ENCODE measurements around the gene TP53I13.

TP53I13 gene

DNA sequence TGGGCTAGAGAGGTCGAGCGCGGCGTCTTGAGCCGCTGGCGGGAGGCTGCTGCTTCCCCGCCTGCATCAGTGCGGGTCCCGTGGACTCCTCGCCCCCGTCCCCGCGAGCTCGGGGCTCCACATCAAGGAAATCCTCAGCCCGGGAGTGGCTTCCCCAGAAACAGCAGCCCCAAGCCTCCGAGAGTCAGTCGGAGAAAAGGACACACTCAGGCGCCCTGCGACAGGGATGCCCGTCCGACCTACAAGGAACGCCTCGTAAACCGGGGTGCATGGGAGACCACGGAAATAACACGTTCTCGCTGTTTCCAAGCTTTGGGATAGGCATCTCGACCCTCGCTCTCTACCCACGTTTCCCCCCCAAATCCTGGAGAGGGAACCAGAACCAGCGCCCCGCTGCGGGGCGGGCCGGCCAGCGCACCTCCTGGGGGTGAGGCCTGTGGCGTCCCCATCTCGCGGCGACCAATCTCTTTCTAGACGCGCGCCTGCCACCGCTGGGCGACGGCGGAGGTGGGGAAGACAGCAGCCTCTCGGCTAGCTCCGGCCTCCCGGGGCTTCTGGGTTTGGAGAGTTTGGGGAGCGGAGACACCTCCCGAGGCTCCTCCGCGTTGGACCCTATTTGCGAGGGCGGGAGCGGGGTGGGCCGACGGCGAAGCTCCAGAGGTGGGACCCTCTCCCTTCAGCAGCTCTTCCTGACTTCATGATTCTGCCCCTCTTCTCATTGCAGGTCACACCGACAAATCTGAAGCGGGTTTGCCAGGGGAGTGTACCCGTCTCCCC, 759 bp upstream of the TP53I13 start:
- DNase-seq (ENCODE audit: low spot score): no peak

DNA sequence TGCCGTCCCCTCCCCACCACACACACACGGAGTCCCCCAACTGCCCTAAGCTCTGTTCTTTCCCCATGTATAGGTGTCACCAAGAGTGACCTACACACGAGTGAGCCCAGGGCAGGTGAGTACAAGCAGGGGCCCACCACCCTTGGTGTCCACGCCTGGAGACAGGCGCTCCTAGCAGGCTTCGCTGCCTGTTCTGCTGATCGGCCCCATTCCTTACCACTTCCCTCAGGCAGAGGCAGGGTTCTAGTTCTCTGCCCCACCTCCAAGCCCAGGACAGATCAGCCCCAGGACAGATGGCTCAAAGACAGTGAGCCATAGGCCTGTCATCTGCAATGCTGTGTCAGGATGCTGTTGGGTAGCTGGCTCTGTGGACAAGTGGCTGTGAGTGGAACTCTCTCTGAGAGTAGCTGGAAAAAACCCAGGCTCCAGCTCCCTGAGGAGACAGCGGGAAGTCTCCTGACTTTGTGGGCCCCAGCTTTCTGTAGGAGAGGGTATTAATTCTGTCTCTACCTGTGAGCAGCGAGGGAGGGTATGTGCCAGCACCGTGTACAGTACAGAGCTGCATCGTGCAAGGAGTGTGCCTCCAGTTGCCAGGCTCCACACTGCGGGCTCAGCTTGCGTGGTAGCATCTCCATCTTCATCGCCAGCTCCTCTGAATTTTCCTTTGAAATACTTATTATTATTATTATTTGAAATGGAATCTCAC, 897 bp downstream of the TP53I13 start:
- DNase-seq (ENCODE audit: low spot score): no peak

DNA sequence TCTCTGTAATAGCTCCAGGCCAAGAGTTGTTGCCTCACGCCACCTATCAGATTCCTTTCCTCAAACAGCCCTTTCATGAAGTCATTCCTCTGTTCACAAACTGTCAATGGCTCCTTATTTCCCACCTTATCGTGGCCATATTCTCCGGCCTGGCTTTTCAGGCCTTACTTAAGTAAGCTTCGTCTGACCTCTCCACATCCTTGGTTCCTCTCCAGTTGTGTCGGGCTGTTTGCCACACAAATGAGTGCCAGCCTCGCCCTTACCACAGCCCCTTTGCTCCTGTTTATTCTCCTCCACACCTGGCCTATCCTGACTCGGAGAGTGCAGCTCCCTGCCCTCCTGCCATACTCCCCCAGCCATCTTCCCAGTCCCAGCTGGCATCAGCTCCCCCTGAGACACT, 2.0 kb downstream of the TP53I13 start:
- DNase-seq (ENCODE audit: low spot score): no peak

DNA sequence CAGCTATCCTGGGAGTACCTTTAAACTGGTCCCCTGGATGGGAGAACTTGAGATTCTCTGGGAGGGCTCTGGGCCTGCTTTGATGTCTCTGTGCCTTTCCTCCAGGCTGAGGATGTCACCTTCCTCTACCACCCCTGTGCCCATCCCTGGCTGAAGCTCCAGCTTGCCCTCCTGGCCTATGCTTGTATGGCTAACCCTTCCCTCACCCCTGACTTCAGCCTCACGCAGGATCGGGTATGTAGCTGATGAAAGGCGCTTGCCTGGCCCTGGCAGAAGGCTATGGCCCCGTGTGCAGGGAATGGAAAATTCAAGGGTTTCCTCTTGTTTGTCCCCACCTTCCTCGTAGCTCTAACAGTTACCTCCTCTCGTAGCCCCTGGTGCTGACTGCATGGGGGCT, 3.0 kb downstream of the TP53I13 start:
- no peak for DNase-seq (ENCODE audit: low spot score)

DNA sequence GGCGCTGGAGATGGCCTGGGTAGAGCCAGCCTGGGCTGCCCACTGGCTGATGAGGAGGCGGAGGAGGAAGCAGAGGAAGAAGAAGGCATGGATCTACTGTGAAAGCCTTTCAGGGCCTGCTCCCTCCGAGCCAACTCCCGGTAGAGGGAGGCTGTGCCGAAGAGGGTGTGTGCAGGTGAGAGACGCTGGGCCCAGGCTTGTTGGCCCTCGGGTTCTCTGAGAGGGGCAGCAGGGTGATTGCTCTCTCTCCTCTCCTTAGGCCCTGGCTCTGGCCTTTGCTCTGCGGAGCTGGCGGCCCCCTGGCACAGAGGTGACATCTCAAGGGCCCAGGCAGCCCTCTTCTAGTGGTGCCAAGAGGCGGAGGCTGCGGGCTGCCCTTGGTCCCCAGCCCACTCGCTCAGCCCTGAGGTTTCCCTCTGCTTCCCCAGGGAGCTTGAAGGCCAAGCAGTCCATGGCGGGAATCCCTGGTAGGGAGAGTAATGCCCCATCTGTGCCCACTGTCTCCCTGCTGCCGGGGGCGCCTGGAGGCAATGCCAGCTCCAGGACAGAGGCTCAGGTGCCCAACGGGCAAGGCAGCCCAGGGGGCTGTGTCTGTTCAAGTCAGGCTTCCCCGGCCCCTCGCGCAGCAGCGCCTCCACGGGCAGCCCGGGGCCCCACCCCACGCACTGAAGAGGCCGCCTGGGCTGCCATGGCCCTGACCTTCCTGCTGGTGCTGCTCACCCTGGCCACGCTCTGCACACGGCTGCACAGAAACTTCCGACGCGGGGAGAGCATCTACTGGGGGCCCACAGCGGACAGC, 3.6 kb downstream of the TP53I13 start:
- no peak for DNase-seq (ENCODE audit: low spot score)

DNA sequence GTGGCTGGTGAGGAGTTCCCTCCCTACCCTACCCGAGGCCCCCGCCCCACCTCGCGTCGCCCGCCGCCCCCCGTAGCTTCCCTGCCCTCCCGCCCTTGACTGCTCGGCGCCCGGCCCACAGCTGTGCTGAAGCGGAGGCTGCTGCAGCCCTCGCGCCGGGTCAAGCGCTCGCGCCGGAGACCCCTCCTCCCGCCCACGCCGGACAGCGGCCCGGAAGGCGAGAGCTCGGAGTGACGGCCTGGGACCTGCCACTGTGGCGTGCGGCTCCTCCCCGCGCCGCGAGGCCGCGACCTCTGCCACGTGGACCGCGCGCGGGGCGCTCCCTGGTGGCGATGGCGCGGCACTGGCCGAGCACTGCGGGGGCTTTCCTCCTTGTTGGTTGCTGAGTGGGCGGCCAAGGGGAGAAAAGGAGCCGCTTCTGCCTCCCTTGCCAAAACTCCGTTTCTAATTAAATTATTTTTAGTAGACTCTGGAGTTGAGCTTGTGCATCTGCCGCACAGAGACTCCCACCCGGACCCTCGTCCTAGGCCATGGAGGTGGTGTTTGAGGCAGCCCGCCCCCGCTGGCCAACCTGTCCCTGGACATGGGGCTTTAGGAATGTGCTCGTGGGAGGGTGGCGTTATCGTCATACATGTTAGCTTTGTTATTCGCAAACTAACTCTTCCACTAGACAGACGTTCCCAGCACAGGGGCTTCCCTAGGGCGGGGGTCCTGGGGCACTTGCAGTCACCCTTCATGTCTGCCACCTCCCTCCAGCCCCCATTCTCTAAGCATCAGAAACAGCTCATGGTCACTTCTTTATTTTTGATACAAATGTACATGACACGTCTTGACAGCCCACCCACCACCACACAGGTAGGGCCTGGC, 4.4 kb downstream of the TP53I13 start:
- no peak for DNase-seq (ENCODE audit: low spot score)

DNA sequence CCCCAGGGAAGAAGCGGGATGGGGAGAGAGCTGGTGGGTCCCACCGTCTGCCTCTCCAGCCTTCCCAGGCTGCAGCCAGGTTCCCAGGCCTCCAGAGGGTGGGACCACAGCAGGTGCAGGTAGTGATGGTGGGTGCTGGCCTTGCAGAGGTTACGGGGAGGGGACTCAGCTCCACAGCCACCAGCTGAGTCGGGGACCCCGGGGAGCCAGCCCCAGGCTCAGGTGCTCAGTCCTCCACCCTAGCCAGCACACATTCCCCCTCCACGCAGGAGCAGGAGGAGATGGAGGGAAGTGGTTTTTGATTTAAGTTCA, 5.0 kb downstream of the TP53I13 start:
- DNase-seq (ENCODE audit: low spot score): no peak

DNA sequence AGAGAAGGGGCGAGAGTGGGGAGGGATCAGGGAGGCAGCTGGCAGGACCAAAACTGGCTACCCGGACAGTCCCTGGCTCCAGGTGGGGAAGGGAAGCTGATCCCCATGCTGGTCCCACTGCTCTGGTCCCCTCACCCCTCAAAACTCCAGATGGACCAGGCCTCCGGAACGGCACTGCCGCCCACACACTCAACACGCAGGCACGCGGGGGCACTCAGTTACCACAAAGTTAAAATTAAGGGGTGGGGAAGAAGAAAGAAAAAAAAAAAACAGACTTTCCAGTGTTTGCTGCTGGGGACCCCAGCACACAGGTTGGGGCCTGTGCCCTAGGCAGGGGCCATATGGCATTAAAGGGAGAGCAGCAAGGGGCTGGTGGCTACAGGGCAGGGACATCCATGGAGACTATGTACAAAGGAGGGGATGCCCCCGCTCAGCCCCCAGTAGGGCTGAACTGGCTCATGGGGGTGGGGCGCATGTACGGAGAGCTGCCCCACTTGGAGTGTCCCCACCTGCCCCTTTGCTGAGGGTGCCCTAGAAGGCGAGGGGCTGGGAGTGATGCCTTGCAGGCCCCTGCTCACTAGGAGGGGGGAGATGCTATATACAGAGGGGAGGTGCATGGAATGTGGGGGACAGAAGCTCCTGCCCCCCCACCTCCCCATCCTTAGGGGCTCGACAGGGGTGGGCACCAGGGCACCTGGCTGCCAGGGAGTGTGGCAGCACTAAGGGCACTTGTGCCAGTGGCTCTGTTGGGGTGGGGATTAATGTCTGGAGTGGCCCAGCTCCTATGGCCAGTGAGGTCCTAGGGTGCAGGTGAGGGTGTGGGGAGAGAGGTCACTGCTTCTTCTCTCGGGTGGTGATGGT, 5.6 kb downstream of the TP53I13 start:
- DNase-seq (ENCODE audit: low spot score): no peak

DNA sequence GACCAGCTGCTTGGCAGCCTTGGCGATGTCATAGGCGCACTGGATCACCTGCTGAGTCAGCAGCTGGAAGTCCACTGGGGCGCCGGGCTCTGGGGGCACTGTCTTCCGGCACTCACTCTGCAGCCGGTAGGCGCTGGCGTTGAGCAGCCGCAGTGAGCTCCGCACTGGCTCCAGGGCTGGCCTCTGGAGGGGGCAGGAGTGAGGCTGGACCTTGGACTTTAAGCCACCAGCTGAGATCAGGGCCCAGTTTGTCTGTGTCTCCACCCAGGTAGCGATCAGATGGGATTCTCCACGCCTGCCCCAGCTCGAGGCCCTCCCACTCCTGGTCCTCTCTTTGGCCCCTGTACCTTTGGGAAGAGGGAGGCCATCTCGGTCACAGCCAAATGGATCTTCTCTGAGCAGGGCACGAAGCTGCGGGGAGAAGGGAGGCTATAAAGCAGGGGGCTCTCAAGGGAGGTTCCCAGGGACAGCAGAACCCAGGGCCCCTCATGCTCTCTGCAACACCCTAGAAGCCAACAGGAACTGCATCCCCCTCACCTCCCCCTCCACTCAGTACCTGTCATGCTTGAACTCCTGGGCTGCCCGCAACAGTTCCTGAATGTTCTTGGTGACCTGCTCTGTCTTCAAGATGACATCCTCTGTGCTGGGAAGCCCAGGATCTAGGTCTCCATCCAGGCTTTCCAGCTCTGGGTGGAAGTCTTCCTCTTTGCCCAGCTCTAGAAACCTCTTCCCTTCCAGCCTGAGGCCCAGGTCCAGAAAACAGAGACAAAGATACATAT, 6.4 kb downstream of the TP53I13 start:
- DNase-seq (ENCODE audit: low spot score): no peak

DNA sequence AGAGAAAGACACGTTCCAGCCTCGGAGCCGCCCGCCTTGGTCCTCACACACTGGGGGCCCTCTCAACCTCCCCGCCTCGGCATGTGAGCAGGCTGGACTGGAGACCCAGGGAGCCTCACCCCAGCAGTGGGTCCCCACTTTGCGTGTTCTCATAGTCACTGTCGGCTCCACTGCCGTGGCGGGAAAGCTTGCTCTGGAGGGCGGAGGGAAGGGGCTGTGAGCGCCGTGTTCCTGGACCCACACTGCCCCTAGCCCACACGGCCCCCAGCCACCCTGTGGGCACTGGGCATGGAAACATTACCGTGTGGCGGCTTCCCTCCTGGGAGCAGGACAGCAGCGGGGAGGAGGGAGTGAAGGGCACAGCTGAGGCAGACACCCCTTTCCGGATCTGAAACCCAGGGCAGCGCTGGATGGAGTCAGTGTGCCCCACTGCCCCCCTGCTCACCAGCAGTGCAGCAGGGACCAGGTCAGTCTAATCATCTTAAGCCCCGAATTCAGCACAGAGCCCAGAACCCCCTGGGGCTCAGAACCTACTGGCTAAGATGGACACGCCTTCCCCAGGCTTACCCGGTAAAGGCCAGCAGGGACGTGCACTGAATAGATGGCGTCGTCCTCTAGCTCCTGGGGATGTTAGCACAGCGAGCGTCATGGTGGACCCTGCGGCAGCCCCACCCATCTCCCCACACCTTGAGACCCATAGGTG, 7.2 kb downstream of the TP53I13 start:
- DNase-seq (ENCODE audit: low spot score): no peak

DNA sequence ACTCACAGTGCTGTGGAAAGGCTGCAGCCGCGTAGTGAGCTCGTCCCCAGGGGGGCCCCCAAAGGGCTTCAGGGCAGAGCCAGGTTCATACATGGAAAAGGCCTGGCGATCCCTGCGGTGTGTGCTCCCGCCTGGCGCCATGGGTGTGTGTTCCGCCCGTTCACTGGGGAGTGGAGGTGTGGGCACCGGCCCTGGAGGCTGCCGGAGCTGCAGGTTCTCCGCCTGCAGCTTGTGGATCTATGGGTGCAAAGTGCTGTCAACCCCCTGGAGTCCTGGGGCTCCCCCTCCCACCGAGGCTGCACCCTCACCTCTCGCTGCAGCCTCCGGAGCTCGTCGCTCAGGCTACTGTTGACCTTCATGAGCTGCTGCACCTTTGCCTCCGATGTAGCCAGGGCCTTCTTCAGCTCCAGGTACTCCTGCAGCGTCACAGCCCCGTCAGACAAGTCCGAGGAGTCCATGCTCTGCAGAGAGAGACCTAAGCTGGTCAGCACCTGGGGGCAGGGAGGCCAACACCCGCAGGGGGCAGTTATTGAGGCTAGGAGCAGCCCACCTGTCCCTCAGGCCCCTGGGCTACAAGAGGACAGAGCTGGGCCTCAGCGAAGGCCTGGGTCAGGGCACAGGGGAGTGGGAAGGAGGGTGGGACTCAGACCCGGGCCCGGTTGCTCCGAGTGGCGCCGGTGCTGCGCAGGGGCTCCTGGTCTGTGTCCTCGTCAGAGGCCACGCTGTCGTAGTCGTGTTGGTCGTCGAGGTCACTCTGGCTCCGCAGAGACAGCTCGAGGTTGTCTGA, 7.9 kb downstream of the TP53I13 start:
- no peak for DNase-seq (ENCODE audit: low spot score)

DNA sequence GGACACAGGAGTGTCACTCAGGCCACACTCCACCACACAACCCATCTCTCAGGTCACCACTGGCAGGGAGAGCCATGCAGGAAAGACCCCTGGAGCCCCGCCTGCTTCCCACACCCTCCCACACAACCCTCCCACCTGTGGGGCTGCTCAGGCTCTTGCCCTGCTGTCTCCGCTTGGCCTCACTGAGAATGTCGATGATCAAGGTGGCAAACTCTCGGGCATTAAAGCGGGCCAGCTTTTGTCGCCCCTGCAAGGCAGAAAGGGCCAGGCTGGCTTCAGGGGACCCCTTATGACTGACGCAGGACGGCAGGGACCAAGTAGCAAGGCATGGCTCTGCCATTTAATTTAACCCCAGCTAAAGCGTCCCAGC, 8.5 kb downstream of the TP53I13 start:
- no peak for DNase-seq (ENCODE audit: low spot score)

DNA sequence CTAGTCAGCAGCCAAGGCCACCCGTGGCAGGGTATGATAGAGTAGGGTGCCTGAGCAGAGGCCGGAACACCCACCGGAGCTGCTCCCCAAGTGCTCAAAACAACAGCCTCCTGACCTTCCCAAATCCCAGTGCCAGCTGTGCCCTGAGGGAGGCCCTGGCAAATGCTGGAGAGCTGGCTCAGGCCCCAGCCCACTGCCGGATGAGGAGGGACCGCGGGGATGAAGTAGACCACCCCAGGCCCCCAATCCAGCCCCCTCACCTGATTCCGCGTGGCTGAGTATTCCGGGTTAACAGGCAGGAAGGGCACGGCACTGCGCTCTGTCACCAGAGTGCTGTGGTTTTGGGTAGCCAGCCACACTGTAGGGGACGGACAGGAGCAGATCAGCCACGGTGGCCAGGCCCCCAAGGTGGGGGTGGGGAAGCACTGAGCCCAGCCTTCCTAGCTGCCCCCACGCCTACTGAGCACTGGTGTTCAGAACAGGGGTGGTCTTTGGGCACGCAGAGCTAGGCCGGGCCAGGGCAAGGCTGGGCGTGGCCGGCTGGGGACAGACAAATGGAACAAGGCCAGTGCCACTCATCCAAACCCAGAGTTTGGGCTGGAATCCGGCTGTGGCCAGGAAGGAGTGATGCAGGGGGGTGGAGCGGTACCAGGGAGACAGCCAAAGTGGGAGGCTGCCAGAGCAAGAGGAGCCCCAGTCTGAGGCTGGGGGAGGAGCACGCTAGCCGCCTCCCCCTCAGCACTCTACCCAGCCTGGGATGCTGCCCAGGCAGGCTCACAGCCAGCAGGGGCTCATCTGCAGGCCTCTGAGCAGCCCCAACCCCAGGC, 9.1 kb downstream of the TP53I13 start:
- no peak for DNase-seq (ENCODE audit: low spot score)

DNA sequence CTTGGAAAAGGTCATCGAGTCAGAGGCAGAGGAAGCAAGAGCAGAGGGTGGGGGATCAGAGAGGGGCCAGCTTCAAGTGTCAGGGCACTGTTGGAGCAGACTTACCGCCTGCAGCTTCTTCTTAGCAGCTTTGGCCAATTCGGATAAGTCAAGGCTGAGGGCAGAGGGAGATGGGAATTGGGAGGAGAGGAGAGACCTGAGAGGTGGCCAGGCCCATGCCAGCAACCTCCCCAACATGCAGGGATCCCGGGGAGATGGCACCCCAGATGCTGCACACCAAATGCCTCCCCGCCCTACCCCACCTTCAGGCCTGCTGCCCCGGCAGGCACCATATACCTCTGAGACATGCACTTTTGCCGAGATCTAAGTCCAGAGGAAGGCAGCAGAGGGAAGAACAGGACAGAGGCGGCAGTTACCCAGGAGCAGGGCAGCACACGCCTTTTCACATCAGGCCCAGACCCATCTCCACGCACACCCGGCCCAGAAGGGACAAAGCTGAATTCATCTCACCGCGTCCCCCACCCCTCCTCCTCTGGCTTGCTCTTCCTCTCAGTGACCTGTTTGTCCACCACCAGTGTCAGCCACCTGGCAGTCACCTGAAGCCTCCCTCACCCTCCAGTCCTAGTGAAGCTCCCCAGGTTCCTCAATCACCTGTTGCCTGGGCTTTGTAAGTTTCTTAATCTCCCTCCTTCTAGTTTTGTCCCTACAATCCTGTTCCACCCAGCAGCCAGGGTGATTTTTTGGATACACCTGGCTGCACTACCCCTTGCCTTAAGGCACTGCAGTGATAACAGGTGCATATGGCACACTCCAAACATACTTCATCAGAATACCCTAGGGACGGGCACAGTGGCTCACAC, 10.4 kb downstream of the TP53I13 start:
- no peak for DNase-seq (ENCODE audit: low spot score)

DNA sequence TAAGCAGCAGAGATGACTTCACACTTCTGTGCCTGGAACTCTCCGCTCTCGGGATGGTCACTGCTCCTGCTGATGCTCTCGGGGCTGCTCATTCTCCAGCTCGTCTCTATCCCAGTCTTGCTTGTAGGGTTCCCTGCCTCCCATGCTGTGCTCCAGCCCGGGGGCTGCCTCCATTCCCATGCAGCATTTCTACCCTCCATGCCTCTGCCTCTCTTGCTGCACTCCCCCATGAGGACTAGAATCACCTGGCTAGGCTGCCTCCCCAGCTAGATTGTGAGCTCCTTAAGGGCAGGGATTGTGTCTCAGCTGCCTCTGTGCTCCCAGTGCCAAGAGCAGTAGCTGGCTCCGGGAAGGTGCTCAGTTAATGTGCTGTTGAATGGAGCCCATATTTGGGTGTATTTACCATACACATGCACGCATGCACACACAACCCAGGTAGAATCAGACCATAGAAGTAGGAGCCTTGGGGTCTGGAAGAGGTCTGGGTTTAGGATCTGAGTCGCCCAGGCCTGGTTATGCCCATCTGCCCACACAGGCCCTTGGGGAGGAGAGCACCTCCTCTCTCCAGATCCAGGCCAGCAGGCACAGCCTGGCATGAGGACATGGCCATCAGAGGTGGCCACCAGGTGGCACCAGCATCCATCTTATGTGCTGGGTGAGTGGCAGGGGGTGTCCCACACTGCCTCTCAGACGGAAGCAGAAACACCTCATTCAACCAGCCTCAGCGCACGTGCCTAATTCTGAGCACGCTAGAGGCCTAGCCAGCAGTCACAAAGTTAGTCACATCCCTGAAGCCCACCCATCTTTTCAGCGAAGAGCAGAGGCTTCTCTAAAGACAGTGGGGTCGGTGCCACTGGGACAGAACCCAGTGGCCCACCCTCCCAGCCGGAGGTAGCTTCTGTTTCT, 11.6 kb downstream of the TP53I13 start:
- peak; percentile 64 for DNase-seq (ENCODE audit: low spot score)

Measured in hematopoietic multipotent progenitor cell treated with erythropoietin and hydrocortisone succinate and interleukin-3 and kit ligand, for 15 days (in vitro differentiated cells).